ENCODE data around the gene IL13. TPM values are rescaled to one million over a fixed set of nuclear protein-coding genes. Genes with fewer than 3 reads are reported as not detected.

IL13 gene
- total RNA-seq, 1 donor from 2014 or later = not detected

DNA sequence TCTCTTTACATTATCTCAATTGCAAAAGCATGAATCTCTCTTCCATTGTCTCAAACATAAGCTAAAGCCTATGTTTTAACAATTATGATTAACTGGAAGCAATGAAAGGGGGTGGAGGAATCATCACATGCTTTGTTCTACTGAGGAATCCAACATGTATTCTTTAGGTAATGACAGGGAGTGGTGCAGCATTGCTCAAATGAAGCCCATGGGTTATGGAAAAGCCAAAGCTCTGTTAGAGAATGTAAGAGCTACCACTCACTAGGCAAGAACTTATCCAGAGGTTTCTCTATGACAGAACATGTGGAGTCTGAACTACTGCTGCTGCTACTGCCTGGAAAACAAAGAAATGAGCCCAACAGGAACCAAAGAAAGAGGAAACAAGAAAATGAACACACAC lies 50.7 kb downstream of the IL13 start:
- no peak for DNase-seq
- Histone ChIP-seq H3K9me3 (replicated peaks) (no peaks in the 10 kb centered on the region), H3K27me3 (ENCODE audit: low read depth) (no peaks in the 10 kb centered on the region), H3K36me3 (peaks cover 7% of the 10 kb centered on the region), H3K4me1 (no peaks in the 10 kb centered on the region), H3K27ac (replicated peaks) (no peak overlapping the region), H3K4me3 (no peak overlapping the region)
- intact Hi-C loops (cut with micrococcal nuclease) = no loop called here
- TF ChIP-seq, protein P1, sequence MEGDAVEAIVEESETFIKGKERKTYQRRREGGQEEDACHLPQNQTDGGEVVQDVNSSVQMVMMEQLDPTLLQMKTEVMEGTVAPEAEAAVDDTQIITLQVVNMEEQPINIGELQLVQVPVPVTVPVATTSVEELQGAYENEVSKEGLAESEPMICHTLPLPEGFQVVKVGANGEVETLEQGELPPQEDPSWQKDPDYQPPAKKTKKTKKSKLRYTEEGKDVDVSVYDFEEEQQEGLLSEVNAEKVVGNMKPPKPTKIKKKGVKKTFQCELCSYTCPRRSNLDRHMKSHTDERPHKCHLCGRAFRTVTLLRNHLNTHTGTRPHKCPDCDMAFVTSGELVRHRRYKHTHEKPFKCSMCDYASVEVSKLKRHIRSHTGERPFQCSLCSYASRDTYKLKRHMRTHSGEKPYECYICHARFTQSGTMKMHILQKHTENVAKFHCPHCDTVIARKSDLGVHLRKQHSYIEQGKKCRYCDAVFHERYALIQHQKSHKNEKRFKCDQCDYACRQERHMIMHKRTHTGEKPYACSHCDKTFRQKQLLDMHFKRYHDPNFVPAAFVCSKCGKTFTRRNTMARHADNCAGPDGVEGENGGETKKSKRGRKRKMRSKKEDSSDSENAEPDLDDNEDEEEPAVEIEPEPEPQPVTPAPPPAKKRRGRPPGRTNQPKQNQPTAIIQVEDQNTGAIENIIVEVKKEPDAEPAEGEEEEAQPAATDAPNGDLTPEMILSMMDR (IDR thresholded peaks at IDR 0.05; ENCODE audit: borderline replicate concordance) = no peak

Other genes with a start within 250 kb of the IL13 start
- 10.9 TPM for gene IRF1, start 167.4 kb upstream of the IL13 start, total RNA-seq
- not detected for gene IL5, start 114.7 kb upstream of the IL13 start, total RNA-seq
- gene RAD50, start 101.2 kb upstream of the IL13 start, total RNA-seq = 33.4 TPM
- gene IL4, start 15.8 kb downstream of the IL13 start, total RNA-seq = not detected
- 11.9 TPM for gene KIF3A, start 79.4 kb downstream of the IL13 start, total RNA-seq
- gene CCNI2, start 89.3 kb downstream of the IL13 start, total RNA-seq = 0.08 TPM
- gene SEPTIN8, start 119.1 kb downstream of the IL13 start, total RNA-seq = 27.2 TPM
- not detected for gene SOWAHA, start 155.1 kb downstream of the IL13 start, total RNA-seq
- 4.9 TPM for gene SHROOM1, start 172.5 kb downstream of the IL13 start, total RNA-seq
- gene GDF9, start 208.3 kb downstream of the IL13 start, total RNA-seq = 0.52 TPM
- gene UQCRQ, start 208.5 kb downstream of the IL13 start, total RNA-seq = 1,839 TPM
- gene LEAP2, start 215.5 kb downstream of the IL13 start, total RNA-seq = 1.9 TPM

All from left ventricle myocardium inferior (tissue), 1 donor.